GM21529 (cell line): Measurements from ENCODE around the gene ZNF474.

ENCODE experiments used
- ATAC-seq: cut with Tn5 transposase; IDR thresholded peaks from one replicate; pipeline ENCODE4 v1.9.1; 2021; ENCODE audit not compliant: unreplicated experiment

The ZNF474 gene

DNA sequence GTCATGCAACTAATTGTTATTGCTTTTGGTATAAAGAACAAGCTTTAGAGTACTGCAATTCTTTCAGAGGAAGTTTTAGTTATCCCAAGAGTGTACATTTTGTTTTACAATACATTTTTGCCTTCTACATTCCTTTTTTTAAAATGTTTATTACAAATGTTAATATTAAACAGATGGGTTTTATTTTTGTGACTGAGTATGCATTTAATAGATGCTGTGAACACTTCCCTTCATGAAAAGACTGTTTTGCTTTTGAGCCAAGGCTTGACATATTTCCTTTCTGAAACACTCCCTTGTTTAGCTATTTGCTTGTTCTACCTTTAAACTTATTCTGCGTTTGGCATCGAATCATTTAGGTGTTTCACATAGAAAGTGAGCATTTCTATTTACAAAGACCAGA is 14.8 kb upstream of the ZNF474 start:
- ATAC-seq: no peak

DNA sequence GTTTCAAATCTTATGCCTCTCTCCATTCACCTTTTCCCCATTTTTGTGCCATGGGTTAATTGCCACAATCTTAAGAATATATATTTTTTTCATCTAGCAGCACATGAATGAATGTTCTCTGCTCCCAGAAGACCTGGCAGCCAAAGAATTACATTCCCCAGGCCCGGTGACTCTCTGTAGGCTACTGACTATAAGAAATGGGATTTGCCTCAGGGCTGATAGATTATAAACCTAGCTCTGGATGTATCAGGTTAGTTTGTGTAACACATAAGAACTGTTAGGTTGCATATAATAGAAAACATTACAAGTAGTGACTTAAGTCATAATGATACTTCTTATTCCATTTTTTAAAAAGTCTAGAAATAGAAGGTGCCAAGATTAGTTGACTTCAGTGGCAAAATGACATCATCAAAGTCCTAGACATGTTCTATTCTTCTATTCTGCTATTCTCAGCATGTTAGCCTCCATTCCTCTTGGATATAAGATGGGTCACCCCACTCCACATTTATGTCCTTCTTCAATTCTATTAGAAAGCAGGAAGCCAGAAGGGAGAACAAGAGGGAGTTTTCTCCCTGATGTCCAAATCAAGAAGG is 10.9 kb upstream of the ZNF474 start:
- ATAC-seq: no peak

DNA sequence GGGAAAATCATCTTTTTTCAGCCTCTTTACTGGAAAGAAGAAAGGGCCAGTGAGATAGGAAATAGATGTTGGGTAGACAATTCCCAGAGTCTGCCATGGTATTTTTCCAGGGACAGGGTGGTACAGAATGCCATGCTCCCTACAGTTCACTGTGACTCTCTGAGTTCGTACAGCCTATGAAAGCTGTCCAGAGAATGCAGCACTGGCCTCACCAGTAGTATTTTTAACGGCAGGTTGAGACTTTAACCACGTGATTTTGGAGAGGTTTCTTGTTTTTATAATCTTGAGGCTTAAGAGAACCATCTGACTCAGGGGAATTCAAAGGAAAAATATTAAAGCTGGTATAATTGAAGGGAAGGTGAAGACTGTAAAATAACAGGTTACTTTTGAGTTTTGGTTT is 10.1 kb upstream of the ZNF474 start:
- ATAC-seq: no peak

DNA sequence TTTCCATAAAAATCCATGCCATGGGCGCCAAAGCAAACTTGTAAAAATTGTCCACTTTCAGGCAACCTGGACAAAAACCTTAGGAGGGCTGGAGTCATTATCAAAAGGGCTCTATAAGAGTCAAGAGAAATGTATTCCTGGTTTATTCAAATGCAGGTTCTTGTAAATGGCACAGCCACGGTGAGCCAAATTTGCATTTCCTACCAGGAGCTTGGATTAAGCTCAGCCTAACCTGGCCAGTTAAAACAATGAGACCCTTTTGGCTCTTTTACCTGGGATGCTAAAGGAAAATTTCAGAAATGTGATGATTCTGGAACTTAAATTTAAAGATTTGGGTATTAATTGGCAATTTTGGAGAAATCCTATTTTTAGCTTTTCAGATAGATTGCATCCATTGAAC is 8.9 kb upstream of the ZNF474 start:
- ATAC-seq: no peak

DNA sequence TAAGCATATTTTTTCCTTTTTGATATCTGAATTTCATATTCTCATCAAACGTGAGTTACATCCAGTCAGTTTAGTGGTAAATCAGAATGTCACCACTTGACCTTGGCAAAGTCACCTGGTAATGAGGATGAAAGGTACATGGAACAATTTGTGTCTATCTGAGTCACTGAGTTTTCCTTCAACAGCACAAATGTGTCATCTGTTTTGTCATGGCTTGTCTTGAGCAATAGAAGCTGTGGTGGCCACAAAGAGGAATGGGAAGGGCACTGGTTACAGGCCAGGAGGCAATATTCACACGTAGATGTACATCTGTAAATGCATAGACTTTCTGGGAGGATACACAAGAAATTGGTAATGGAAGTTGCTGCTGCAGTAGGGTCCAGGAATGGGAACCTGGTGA is 8.4 kb upstream of the ZNF474 start:
- no peak for ATAC-seq

DNA sequence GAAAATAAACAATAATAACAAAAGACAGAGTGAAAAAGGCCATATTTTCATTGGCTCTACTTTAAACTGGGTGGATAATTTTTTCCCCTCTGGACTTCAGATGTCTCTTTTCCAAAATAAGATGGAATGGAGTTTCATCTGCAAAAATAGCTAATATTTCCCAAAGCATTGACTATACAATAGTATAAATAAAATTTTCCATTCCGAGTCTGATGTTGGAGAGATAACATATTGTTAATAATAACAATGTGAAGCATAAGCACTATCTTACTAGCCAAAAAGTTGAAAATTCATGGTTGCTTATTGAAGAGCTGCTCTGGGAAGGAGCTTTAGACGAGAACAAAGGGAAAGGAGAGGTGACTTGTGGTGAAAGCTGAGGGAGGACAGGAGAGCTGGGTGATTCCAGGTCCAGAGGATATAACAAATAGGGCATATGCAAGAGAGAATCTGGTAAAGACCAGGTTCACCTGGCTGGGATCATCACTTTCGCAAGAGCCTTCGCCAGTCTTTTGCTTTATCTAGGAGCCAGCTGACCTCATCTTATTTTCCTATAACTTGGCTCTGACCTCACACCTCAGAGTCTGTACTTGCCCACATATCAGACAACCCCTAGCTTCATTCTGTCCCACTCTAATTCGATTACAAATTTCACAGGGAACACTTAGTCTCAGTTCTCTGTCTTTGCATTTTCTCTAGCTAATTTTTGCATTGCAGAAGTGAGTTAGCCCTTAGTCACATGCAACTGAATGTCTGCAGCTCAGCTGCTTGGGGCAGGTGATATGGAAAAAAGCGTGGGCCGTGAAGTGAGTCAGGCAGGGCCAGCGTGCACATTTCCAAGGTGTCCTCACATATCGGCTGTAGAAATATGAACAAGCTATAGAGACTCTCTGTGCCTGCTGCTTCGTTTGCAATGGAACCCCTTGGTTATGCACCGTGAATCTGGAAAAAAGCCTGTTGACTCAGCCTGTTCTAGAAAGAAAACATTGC is 7.6 kb upstream of the ZNF474 start:
- ATAC-seq: no peak

DNA sequence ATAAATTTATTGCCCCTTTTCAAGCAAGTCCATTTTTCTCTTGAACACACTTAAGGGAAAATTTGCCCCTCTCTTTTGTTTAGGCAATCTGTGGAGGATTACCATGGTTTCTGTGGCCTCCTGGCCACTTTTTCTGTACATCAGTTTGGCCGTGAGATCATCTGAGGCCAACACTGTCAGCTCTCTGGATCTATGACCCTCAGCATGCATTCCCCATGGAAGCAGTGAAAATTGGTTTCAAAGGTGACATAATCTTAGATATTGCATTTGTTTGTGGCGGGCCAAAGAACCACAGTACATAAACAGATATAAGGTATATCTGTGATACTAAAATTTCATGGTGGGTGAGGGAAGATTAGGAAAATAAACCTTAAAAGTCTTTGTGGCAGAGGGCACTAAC is 4.6 kb upstream of the ZNF474 start:
- no peak for ATAC-seq

DNA sequence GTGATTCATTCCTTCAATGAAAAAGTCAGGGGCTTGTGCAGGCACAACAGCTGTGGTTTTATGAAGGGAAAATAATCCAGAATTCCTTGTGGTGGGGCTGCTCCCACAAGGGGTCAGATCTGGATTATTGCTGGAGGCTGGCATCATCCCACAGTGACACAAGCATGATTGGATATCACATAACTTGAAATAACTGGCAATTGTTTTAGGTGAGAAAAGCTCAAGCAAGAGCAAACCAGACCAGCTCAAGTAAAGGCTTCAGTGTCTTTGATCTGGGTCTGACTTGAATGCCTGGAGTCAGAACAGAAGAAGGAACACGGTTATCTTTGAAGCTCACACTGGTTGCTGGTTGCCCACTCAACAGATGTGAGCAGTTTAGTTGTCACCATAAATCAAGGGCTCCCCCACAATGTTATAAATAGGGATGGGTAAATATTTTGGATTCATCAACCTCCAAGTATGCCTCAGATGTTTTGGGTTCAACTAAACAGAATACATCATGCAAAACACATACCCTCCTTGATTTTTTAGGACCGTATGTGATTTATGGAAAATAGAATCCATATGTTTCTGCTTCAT is 3.1 kb upstream of the ZNF474 start:
- ATAC-seq: no peak

DNA sequence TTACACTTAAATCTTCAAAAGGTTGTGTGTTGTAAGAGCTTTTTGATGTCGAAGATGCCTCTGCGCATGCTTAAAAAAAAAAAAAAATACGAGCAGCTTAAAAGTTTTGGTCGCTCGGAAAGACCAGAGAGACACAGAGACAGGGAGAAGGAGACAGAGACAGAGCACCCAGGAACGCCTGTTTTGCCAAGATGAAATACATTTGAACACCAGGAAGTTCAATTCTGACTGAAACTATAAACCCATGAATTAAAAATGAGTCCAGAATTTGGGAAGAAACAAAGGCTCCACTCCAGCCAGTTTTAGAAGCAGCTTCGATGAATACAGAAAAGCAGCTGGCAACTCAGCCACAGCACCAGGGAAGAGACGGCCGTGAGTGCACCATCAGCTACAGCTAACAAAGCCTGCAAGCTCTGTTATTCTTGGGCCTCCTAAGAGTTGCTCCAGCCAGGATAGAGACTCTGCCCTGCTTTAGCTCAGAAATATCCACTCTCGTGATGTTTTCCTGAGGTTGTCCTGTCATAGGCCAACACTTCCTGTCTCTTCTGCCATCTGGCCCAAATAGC is 2.5 kb upstream of the ZNF474 start:
- ATAC-seq: no peak

DNA sequence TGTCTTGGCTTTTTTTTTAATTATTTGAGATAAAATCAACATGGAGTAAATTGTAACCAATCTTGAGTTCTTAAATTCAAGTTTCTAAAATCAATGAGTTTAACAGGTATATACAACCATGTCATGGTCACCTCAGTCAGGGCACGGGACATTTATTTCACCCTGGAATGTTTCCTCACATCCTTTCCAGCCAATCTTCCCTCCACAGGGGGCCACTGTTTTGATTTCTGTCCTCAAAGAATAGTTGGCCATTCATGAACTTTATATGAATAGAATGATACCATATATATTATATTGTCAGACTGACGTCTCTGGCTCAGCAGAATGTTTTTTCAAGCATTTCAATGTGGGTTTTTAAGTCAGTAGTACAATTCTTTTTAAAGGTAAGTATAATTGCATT is 806 bp downstream of the ZNF474 start:
- no peak for ATAC-seq

DNA sequence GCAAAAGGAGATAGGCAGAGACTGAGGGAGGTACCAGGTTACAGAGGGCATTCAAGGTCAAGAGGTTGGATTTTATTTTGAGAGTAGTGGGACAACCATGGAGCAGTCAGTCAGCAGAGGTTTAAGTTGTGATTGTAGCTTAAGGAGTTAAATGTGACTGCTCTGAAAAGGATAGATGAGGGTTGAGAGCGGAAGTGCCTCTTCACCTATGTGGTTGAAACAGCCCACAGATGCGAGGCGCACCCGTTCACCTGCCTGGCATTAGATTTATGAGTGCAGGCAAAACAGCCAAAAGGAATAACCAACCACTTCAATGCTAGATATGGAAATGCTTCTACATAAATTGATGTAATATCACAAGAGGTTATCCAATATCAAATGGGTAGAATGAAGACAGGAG is 8.4 kb downstream of the ZNF474 start:
- ATAC-seq: no peak

DNA sequence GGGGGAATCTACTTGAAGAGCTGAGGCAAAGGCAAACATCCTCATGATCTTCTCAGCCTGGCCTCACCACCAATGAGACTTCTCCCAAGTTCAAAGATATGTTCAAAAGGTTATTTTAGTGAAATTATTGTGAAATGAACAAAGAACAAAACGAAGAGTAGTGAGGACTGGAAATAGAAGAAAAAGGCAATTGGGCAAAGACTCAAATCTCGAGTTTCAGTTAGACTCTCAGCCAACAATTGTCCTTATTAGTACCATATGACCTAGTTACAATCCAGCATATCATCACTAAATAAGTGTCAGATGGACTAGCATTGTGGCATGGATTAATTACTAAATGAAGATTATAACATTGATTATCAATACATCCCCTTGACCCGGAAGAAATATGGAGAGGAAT is 9.0 kb downstream of the ZNF474 start:
- ATAC-seq: no peak

DNA sequence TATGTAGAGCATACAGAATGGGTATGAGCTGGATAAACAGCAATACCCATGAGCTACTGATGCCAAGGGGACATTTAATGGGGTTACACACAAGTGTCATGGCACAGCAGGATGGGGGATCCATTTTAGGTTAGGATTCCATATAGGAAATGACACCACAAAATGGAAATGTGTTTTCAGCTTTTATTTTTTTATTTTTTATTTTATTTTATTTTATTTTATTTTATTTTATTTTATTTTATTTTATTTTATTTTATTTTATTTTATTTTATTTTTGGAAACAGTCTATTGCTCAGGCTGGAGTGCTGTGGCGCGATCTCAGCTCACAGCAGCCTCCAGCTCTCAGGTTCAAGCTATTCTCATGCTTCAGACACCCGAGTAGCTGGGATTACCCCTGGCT is 11.6 kb downstream of the ZNF474 start:
- no peak for ATAC-seq

DNA sequence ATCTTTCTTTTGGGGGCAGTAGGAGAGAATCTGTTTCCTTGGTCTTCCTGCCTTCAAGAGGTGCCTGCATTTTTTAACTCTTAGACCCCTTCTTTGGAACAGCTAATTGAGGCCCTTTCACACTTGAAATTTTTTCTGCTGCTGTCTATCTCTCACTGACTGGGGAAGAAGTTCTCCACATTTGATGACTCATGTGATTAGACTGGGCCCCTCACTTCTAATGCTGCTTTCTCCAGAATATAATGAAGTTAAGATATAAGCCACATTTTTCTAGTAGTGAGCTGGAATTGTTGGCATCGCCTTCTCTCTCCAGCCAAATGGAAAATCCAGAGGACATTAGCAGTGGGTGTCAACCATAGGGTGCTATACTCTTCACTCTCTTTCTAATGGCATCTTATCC is 12.4 kb downstream of the ZNF474 start:
- ATAC-seq: no peak

DNA sequence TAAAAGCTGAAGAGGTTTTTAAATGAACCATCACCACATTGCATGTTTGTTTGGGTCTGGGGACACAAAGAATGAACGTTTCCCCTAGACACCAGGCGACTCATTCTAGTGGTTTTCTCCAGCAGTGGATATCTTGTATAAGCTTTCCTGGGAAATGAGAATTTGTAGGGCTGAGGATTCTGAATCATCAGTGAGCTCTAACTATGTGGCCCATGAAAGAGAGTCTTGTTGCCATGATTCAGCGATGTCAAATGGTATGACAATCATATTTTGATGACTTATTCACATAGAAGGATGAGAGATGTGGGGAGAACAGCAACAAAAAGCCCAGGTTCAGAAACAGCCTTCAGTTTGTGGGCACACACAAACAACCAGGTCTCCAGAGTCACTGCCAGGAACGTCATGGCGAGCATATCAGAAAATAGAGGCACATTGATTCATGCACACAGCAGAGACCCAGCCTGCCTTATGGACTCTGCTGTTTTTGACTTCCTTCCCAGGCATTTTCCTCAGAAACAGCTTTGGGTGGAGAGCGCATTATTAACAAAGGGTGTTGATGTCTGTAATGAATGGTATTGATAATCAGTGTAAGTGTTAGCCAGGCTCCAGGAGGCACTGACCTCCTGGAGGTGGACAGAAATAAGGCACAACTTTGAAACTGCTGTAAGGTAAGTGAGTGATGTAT is 13.3 kb downstream of the ZNF474 start:
- ATAC-seq: no peak

DNA sequence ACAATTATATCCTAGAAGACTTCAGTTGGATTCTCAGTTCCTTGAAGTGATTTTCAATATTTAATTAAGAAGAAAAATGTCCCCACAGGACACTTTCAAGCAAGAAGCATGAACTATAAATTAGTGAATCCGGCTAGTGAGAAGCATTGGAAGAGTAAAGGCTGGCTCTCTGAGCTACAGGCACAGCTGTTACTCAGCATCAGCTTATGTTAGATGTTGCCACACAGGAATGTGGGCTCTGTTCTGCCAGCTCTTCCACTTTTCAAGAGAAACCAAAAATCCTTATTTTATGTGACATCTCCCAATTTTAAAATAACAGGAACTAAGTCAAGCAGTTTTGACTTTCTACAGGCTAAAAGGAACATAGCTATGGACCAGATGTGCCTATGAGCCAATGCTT is 14.9 kb downstream of the ZNF474 start:
- no peak for ATAC-seq

DNA sequence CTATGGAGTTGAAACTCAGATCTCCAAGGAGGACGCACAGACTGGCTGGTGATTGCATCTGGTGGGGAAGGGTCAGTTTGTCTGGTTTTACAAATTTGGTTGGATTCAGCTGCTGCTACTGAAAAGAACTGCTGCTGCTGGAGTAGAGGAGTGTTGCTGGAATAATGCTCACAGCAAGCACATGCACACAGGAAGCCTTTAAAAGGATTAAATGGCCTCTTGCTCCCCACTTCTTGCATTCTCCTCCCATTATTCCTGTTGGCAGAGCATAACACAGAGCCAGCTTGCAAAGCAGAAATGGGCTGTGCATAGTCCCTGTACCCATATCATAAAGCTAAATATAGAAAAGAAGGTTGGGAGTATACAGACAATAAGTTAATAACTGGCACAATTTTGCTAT is 16.6 kb downstream of the ZNF474 start:
- ATAC-seq: no peak

DNA sequence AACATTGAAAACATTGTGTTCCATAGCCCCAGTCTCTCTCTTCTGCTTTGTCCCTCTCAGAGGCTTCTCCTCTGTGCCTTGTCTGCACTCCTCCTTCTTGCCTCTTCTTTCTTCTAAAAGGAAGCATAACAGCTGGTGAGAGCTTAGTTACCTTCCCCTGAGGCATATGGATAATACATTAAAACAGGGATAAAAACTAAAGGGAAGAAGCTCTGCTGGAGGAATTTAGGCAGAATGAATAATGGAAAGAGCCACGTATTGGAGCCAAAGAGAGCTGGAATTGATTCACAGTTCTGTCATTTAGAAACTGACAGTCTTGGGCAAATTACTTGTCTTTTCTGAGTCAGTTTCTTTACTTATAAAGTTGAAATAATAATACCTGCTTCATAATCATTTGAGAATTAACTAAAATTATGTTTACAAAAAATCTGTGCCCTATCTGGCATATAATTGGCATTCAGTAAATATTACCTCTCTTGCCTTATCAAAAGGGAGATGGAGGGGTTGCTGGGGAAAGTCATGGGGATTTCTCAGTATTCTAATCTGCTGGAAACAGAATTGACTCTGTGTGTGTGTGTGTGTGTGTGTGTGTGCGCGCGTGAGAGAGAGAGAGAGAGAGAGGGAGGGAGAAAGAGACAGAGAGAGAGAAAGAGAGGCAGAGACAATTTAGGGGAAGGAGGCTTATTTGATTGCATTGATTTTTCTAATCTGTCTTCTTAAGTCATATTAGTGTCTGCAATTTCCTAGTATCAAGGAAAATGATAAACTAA is 20.2 kb downstream of the ZNF474 start:
- no peak for ATAC-seq

DNA sequence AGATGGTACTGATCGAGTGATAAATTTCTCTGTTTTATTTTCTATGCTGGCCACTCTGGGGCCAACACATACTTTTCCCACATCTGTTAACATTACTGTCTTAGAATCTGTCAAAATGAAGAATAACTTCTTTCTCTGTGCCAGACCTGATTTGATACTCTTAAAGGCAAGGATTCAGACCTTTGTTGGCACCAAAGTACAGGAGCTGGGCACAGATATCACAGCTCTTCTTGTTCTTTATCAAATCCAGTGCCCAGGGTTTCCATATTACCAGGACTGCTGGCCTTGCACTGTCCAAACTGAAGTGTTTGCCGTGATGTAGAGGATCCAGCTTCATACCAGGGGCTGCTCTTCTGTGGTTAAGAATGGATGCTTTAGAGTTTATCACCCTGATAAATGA is 20.9 kb downstream of the ZNF474 start:
- no peak for ATAC-seq

DNA sequence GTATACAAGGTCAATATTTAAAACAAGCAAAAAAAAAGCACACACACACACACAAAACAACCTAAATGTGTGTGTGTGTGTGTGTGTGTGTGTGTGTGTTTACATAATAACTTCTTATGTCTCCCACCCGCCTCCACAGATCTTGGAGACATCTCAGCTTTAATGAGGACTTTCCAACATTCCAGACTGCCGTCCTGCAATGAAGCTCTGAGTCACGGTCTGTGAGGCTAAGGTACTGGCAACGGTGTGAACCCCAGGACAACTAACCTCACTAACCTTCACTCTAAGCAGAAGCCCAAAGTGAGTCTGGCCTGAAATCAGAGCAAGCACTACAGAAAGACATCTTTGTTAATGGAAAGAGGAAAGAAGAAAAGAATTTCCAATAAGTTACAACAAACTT is 22.3 kb downstream of the ZNF474 start:
- ATAC-seq: no peak
